ENCODE data around the gene CPT1B. TPM values are rescaled to one million over a fixed set of nuclear protein-coding genes. Genes with fewer than 3 reads are reported as not detected.

The CPT1B gene
- total RNA-seq, 2 donors from 2014 or later = 61.8 to 92.2 TPM

DNA sequence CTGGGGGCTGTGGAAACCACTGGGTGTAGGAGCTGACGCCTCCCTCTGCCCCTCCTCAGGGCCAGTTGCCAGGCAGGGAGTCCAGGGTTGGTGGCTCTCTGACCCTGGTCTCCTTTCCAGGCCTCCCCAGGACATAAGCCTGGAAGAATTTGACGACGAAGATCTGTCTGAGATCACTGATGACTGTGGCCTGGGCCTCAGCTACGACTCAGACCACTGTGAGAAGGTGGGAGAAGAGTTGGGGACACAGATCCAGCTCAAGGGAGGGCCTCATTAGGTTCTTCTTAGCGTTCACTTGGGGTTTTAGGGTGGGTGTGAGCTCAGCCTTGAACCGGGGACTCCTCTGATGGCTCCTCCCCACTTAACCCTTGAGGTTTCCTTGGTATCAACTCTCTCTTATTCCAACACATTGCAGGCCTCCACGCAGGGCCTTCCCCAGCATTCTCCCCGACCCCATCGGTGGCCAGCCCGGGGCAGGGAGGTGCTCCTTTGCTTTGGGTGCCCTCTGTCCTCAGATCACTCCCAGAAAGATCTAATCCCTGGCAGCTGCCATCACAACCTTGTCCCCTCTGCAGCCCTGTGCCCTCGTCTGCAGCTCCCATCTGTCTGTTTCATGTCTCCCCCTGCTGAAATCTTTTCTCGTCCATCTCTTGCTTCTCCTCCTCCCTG lies 23.6 kb upstream of the CPT1B start:
- Mint-ChIP-seq H3K9me3 (no peaks in the 10 kb centered on the region), H3K36me3 (peaks cover 0 to 15% of the 10 kb centered on the region in 2 donors), H3K27ac (no peak overlapping the region)
- no peak for ATAC-seq
- no peak for DNase-seq (ENCODE audit: low spot score in 2 of 2)

GRCh38 chr22:50600967-50601668 lies 22.9 kb upstream of the CPT1B start:
- DNase-seq (ENCODE audit: low spot score in 2 of 2) (no peak), ATAC-seq (no peak)
- Mint-ChIP-seq H3K27ac (no peak overlapping the region), H3K9me3 (no peaks in the 10 kb centered on the region), H3K36me3 (peaks cover 0 to 18% of the 10 kb centered on the region in 2 donors)

- ATAC-seq (peak; percentile 43 to 59), DNase-seq (ENCODE audit: low spot score in 2 of 2) (no peak)
- H3K27ac Mint-ChIP-seq = no peak within 1 kb of the TSS
- H3K9me3 Mint-ChIP-seq = no peaks in the 10 kb centered on the region
- peaks cover 0 to 18% of the 10 kb centered on the region in 2 donors for H3K36me3 Mint-ChIP-seq
These were observed 22.3 kb upstream of the CPT1B start, which contains the start of gene MAPK8IP2 for GRCh38 chr22:50600538-50600937. Gene MAPK8IP2 (plus strand): TSS chr22:50600793. CDS start chr22:50600819, 26 bp downstream.

GRCh38 chr22:50599816-50600455 lies 21.7 kb upstream of the CPT1B start:
- ATAC-seq = peak; percentile 54 to 79
- Mint-ChIP-seq H3K36me3 (peaks cover 0 to 18% of the 10 kb centered on the region in 2 donors), H3K9me3 (no peaks in the 10 kb centered on the region), H3K27ac (no peak overlapping the region)
- DNase-seq (ENCODE audit: low spot score in 2 of 2) = peak in 1 of 2 donors; percentile 83

GRCh38 chr22:50597097-50597496 lies 18.9 kb upstream of the CPT1B start:
- Mint-ChIP-seq H3K36me3 (peaks cover 0 to 14% of the 10 kb centered on the region in 2 donors), H3K27ac (no peak overlapping the region), H3K9me3 (no peaks in the 10 kb centered on the region)
- DNase-seq (ENCODE audit: low spot score in 2 of 2) = no peak
- ATAC-seq = no peak

GRCh38 chr22:50595189-50595588 lies 17.0 kb upstream of the CPT1B start:
- peak in 1 of 2 donors; percentile 51 for ATAC-seq
- H3K9me3 Mint-ChIP-seq = no peaks in the 10 kb centered on the region

DNA sequence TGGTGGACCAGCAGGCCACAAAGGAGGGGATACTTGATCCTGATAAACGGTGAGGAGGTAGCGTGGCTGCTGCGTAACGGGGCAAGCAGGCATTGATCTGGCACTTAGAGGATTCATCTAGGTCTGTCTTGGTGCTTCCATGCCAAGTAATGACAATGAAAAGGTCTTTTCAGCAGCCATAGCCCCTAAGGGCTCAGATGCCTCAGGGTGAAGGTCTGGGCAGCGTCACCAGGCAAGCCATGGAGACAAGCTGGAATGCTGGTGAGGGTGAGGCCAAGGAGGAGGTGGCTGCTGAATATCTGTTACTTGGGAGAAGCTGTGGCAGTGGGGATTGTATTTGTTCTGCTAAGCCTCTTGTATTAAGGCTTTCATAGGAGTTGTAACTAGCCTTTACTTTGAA lies 9.2 kb upstream of the CPT1B start:
- peaks cover 5 to 6% of the 10 kb centered on the region in 2 donors for H3K36me3 Mint-ChIP-seq
- H3K27ac Mint-ChIP-seq = peak overlapping the region in 1 of 2 donors; percentile 12
- H3K9me3 Mint-ChIP-seq = no peaks in the 10 kb centered on the region
- DNase-seq (ENCODE audit: low spot score in 2 of 2) (no peak), ATAC-seq (no peak)

More at GRCh38 chr22:50595189-50595588, 17.0 kb upstream of the CPT1B start:
- H3K36me3 Mint-ChIP-seq = peaks cover 0 to 8% of the 10 kb centered on the region in 2 donors
- no peak for DNase-seq (ENCODE audit: low spot score in 2 of 2)
- H3K27ac Mint-ChIP-seq = no peak overlapping the region

- Mint-ChIP-seq H3K9me3 (no peaks in the 10 kb centered on the region), H3K27ac (no peak overlapping the region), H3K36me3 (peaks cover 5 to 6% of the 10 kb centered on the region in 2 donors)
- DNase-seq (ENCODE audit: low spot score in 2 of 2) = no peak
- no peak for ATAC-seq
These were observed 8.2 kb upstream of the CPT1B start for GRCh38 chr22:50586416-50586815.

DNA sequence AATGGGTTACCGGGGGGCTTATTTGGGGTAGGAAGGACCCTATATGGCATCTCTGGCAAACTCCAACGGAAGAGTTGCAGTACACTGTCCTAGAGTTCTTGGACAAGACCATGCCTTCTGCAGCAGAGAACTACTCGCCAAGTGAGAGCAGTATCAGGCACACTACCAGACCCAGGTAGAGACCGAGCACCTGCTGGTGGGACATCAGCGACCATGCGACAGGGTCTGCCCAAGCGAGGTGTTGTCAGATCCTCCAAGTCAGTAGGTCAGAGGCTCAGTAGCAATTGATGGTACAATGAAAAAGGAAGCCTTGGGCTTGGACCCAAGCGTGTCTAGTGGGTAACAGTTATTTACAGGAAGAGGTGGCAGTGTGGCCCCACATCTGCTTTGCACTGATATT lies 7.6 kb upstream of the CPT1B start:
- Mint-ChIP-seq H3K36me3 (peaks cover 5 to 6% of the 10 kb centered on the region in 2 donors), H3K9me3 (no peaks in the 10 kb centered on the region), H3K27ac (no peak overlapping the region)
- no peak for ATAC-seq
- DNase-seq (ENCODE audit: low spot score in 2 of 2) = no peak

- H3K9me3 Mint-ChIP-seq = no peaks in the 10 kb centered on the region
These were observed 7.0 kb upstream of the CPT1B start for GRCh38 chr22:50585238-50585637.

DNA sequence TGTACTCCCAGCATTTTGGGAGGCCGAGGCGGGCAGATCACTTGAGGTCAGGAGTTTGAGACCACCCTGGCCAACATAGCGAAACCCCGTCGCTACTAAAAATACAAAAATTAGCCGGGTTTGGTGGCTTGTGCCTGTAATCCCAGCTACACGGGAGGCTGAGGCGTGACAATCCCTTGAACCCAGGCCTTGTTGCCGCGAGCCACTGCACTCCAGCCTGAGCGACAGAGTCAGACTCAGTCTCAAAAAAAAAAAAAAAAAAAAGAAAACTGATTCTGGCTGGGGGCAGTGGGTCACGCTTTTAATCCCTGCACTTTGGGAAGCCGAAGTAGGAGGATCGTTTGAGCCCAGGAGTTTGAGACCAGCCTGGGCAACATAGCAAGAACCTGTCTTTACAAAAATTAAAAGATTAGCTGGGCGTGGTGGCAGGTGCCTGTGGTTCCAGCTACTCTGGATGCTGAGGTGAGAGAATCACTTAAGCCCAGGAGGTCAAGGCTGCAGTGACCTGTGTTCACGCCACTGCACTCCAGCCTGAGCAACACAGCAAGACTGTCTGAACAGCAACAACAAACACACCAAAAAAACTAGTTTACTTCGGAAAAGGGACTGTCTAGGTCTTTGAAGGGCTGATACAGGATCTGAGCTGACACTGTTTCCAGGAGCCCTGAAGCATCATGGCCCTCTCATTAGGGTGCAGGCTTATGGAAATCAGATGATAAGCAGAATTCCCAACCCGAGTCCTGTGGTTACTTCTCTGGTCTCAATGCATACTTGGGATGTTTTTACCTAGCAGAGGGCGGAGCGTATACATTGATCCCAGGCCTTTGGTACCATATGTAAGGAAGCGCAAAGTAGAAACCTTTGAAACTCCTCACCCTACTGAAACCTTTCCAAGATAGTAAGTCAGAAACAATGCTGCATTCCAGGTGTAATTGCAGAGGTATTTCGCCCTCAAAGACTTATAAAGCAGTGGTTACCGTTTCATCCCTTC lies 6.2 kb upstream of the CPT1B start:
- Mint-ChIP-seq H3K36me3 (peaks cover 5 to 15% of the 10 kb centered on the region in 2 donors), H3K9me3 (no peaks in the 10 kb centered on the region), H3K27ac (peak overlapping the region in 1 of 2 donors; percentile 98)
- DNase-seq (ENCODE audit: low spot score in 2 of 2) (no peak), ATAC-seq (no peak)

More at GRCh38 chr22:50585238-50585637, 7.0 kb upstream of the CPT1B start:
- Mint-ChIP-seq H3K27ac (no peak overlapping the region), H3K36me3 (peaks cover 5 to 6% of the 10 kb centered on the region in 2 donors)
- ATAC-seq (no peak), DNase-seq (ENCODE audit: low spot score in 2 of 2) (no peak)

DNA sequence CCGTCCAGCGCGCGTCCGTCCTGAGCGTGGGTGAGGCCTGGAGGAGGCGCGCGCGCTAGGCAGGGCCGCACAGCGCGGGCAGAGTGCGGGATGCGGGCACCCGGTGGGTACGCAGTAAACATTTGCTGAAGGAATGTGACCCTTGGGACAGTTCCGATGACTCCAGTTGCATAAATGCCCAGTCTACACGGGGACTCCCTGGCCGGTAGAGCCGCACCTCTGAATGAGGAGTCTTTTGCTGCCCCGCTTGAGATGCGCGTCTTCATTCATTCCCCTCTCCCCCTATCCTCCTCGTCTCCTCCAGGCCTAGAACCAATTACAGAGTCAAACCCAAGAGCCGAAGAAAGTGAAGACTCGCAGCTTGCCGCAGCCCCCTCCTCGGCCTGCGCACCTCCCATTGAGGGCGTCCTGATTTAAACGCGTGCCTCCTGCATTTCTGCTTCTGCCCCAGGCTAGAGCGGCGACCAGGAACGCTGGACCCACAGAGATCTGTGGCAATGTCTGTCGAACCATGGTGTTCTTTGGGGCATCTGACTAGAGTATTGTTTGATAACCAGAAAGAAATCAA lies 5.2 kb upstream of the CPT1B start:
- DNase-seq (ENCODE audit: low spot score in 2 of 2) (no peak), ATAC-seq (peak; percentile 14 to 35)
- peak overlapping the region; percentile 96 to 98 for H3K27ac Mint-ChIP-seq
- peaks cover 5 to 16% of the 10 kb centered on the region in 2 donors for H3K36me3 Mint-ChIP-seq
- no peaks in the 10 kb centered on the region for H3K9me3 Mint-ChIP-seq

DNA sequence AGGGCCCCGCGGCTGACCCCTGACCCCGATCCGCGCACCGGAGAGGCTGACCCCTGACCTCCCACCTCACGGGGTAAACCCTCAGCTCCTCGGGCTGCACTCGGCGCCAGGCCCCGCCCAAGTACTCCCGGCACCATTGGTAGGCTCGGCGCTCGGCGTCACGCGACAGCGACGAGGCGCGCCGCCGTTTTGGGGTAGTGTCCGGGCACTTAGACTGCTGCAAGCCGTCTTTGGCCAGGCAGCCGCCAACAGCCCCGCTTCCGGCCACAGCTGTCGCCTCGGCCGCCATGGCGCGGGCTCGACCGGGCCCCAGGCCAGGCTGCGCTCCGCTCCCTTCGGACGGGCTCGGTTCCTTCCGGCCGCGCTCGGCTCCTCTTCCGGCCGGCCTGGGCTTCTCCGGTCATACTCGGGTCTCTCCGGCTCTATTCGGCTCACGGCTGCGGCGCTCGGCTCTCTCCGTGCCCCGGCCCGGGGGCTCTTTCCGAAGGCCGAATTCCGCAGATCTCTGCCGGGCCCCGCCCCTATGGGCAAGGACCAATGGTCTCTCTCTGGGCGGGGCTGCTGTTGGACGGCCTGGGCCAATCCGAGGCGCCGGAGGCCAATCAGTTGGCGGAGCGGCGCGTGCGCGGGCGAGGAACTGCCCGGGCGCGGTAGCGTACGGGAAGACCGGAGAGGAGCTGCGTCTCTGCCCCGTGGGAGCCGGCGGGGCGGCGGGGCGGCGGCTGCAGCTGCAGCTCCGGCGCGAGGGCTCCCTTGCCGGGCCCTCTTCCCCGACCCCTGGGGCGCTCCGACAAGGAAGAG lies 4.5 kb upstream of the CPT1B start, which contains the start of gene CHKB:
TSS of gene CHKB (minus strand) at position 357 of the 801 bp plus-strand sequence. CDS start at position 289, 68 bp downstream.
- DNase-seq (ENCODE audit: low spot score in 2 of 2) (peak; percentile 98 to 99), ATAC-seq (peak; percentile 92 to 93)
- H3K9me3 Mint-ChIP-seq = no peaks in the 10 kb centered on the region
- H3K27ac Mint-ChIP-seq = peak within 1 kb of the TSS; percentile 96 to 98
- H3K36me3 Mint-ChIP-seq = peaks cover 5 to 16% of the 10 kb centered on the region in 2 donors

- no peaks in the 10 kb centered on the region for H3K9me3 Mint-ChIP-seq
- peak overlapping the region; percentile 96 to 98 for H3K27ac Mint-ChIP-seq
- peak in 1 of 2 donors; percentile 17 for ATAC-seq
- peaks cover 5 to 16% of the 10 kb centered on the region in 2 donors for H3K36me3 Mint-ChIP-seq
- peak in 1 of 2 donors; percentile 43 for DNase-seq (ENCODE audit: low spot score in 2 of 2)
These were observed 3.8 kb upstream of the CPT1B start for GRCh38 chr22:50581950-50582492.
